ENCODE measurements around the gene RAPGEF6. TPM values are rescaled to one million over a fixed set of nuclear protein-coding genes. Genes with fewer than 3 reads are reported as not detected.

RAPGEF6 gene
- total and polyA plus RNA-seq, 4 donors: 3.9 to 73.1 (median 10.8) TPM

DNA sequence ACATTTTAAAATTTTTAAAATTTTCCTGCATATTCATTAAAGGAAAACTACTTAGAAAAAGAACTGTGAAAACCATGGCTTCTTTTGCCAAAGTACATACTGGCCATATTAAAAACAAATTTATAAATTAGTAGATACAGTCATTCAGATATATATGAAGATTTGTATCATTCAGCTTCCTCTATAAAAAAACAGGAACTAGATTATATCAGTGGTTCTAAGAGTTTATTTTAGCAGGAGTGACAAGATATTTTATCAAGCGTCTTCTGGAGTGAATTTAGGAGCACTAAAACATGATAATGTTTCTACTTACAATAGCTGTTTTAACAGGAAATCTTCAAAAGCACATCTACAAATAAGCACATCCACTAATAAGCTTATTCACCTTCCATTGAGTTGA is 171.4 kb downstream of the RAPGEF6 start:
- Histone ChIP-seq H3K9me3 (ENCODE audit: control insufficient read depth in 4 of 4, insufficient read depth in 3 of 4, low read length in 3 of 4) (no peaks in the 10 kb centered on the region), H3K4me3 (no peak overlapping the region), H3K4me1 (ENCODE audit: control insufficient read depth in 5 of 5, insufficient read depth in 5 of 5, low read length in 5 of 5) (peaks cover 0 to 6% (median 0%) of the 10 kb centered on the region in 5 donors), H3K27ac (ENCODE audit: low read depth in 1 of 2, low read length in 1 of 2) (no peak overlapping the region), H3K36me3 (ENCODE audit: control insufficient read depth in 4 of 4, insufficient read depth in 4 of 4, low read length in 4 of 4) (peaks cover 4 to 12% (median 8%) of the 10 kb centered on the region in 4 donors), H3K9ac (ENCODE audit: insufficient read depth in 1 of 2, low read length in 2 of 2) (no peak overlapping the region), H3K27me3 (ENCODE audit: control insufficient read depth in 3 of 3, insufficient read depth in 3 of 3, low read length in 2 of 3) (no peaks in the 10 kb centered on the region)
- ATAC-seq (ENCODE audit: insufficient read depth, low FRiP score): no peak
- WGBS, 2 donors: 31 to 43% methylated on average over 1 of the region's 1 CpG
- TF ChIP-seq, protein P1, sequence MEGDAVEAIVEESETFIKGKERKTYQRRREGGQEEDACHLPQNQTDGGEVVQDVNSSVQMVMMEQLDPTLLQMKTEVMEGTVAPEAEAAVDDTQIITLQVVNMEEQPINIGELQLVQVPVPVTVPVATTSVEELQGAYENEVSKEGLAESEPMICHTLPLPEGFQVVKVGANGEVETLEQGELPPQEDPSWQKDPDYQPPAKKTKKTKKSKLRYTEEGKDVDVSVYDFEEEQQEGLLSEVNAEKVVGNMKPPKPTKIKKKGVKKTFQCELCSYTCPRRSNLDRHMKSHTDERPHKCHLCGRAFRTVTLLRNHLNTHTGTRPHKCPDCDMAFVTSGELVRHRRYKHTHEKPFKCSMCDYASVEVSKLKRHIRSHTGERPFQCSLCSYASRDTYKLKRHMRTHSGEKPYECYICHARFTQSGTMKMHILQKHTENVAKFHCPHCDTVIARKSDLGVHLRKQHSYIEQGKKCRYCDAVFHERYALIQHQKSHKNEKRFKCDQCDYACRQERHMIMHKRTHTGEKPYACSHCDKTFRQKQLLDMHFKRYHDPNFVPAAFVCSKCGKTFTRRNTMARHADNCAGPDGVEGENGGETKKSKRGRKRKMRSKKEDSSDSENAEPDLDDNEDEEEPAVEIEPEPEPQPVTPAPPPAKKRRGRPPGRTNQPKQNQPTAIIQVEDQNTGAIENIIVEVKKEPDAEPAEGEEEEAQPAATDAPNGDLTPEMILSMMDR (IDR thresholded peaks at IDR 0.05; ENCODE audit: control extremely low read depth, extremely low read depth): no peak
- DNase-seq: no peak

DNA sequence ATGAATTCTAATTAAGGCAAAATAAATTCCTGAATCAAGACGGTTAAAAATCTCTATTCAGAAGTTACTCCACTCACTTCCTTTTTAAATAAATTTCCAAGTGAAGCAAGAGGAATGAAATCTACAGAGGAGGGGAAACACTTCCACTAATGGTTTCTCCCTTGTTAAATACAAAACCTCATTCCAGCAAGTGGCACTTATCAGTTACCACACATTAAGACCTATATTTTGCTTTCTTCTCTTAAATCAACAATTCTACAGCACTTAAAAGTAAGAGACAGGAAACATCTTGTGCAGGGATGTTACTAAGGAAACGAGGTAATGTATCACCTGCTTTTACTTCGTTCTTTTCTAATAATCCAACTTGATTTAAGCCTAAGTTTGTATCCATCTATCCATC is 172.6 kb downstream of the RAPGEF6 start:
- Histone ChIP-seq H3K27ac (ENCODE audit: low read depth in 1 of 2, low read length in 1 of 2) (no peak overlapping the region), H3K9ac (ENCODE audit: insufficient read depth in 1 of 2, low read length in 2 of 2) (no peak overlapping the region), H3K9me3 (ENCODE audit: control insufficient read depth in 4 of 4, insufficient read depth in 3 of 4, low read length in 3 of 4) (no peaks in the 10 kb centered on the region), H3K27me3 (ENCODE audit: control insufficient read depth in 3 of 3, insufficient read depth in 3 of 3, low read length in 2 of 3) (no peaks in the 10 kb centered on the region), H3K4me3 (no peak overlapping the region), H3K4me1 (ENCODE audit: control insufficient read depth in 5 of 5, insufficient read depth in 5 of 5, low read length in 5 of 5) (peaks cover 0 to 7% (median 0%) of the 10 kb centered on the region in 5 donors), H3K36me3 (ENCODE audit: control insufficient read depth in 4 of 4, insufficient read depth in 4 of 4, low read length in 4 of 4) (peaks cover 3 to 12% (median 7%) of the 10 kb centered on the region in 4 donors)
- 9 to 22% methylated on average over 3 of the region's 3 CpGs for WGBS, 2 donors
- ATAC-seq (ENCODE audit: insufficient read depth, low FRiP score) (no peak), DNase-seq (peak in 1 of 3 donors; percentile 12)
- TF ChIP-seq, protein P1 (IDR thresholded peaks at IDR 0.05; ENCODE audit: control extremely low read depth, extremely low read depth): no peak

DNA sequence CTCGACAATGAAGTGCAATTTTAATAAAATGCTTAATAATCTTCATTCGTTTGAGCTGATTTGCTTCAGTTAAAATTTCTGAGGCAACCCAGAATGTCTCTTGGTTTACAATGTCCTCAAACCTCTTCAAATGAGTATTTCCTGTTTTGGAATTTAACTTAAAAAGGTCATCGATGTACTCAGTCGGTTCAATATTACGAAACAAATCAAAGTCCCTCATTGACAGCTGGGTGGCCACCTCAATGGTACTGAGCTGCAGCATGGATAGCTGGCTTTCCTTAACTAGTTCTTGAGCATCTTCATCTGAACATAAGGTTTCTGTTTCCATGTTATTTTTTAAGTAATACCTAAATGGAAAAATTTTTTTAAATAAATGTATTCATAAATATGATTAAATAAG is 173.3 kb downstream of the RAPGEF6 start:
- peaks cover 0 to 11% (median 0%) of the 10 kb centered on the region in 5 donors for H3K4me1 ChIP-seq (ENCODE audit: control insufficient read depth in 5 of 5, insufficient read depth in 5 of 5, low read length in 5 of 5)
- no peaks in the 10 kb centered on the region for H3K9me3 ChIP-seq (ENCODE audit: control insufficient read depth in 4 of 4, insufficient read depth in 3 of 4, low read length in 3 of 4)
- no peak overlapping the region for H3K27ac ChIP-seq (ENCODE audit: low read depth in 1 of 2, low read length in 1 of 2)
- TF ChIP-seq, protein P1 (IDR thresholded peaks at IDR 0.05; ENCODE audit: control extremely low read depth, extremely low read depth): no peak
- H3K9ac ChIP-seq (ENCODE audit: insufficient read depth in 1 of 2, low read length in 2 of 2): no peak overlapping the region
- WGBS, 2 donors: 60 to 69% methylated on average over 5 of the region's 5 CpGs
- no peak overlapping the region for H3K4me3 ChIP-seq
- DNase-seq: no peak
- peaks cover 3 to 12% (median 7%) of the 10 kb centered on the region in 4 donors for H3K36me3 ChIP-seq (ENCODE audit: control insufficient read depth in 4 of 4, insufficient read depth in 4 of 4, low read length in 4 of 4)
- no peaks in the 10 kb centered on the region for H3K27me3 ChIP-seq (ENCODE audit: control insufficient read depth in 3 of 3, insufficient read depth in 3 of 3, low read length in 2 of 3)
- ATAC-seq (ENCODE audit: insufficient read depth, low FRiP score): no peak
